NCI-H1417 treated with DMSO at 0.1 percent for 48 hours (cell line): ENCODE results near the gene DNAJC15.
"Not testable (repeated sequence)": the region's sequence is repeated elsewhere in the genome, so short reads cannot be mapped to it uniquely, and the experiment has no call there.

Experiments
- DNase-seq: peaks from one replicate; lab custom pipeline; 2025; lab: John Stamatoyannopoulos, UW

DNAJC15 gene

DNA sequence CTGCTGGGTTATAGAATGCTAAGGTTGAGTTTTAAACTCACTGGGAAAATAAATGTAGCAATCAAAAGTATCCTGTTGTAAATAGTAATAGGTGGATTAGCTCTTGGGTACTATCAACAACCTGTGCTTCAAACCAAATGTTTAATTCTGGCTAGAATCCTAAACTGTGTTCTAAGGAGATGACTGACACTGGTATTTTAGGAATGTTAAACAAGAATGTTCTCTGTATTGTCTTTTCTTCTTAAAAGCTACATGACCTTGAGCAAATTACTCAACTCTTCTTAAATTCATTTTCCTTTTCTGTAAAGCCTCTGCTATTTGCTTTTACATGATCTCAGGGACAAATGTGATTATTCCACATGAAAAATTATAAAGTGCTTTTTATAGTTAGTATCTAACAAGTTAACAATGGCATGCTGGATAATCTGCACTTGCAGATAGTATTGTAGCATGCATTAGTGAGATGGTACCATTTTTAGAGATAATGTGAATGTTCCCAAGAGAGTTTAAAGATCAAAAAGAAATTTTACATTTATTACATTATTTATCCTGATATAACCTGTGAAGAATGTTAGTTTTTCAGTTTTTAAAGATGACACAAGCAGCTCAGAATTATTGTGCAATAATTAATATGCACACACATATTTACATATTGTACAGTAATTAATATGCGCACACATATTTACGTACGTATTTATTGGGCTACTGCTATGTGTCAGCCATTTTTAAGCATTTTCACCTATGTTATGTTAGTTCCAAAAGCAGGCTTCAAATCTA is 17.7 kb upstream of the DNAJC15 start:
- no peak for DNase-seq

- no peak for DNase-seq
Measured at GRCh38 chr13:43006893-43007631, 16.3 kb upstream of the DNAJC15 start.

GRCh38 chr13:43008596-43008995 is 14.8 kb upstream of the DNAJC15 start:
- no peak for DNase-seq

GRCh38 chr13:43009506-43009905 is 13.9 kb upstream of the DNAJC15 start:
- DNase-seq: no peak

GRCh38 chr13:43014162-43014561 is 9.2 kb upstream of the DNAJC15 start:
- no peak for DNase-seq

DNA sequence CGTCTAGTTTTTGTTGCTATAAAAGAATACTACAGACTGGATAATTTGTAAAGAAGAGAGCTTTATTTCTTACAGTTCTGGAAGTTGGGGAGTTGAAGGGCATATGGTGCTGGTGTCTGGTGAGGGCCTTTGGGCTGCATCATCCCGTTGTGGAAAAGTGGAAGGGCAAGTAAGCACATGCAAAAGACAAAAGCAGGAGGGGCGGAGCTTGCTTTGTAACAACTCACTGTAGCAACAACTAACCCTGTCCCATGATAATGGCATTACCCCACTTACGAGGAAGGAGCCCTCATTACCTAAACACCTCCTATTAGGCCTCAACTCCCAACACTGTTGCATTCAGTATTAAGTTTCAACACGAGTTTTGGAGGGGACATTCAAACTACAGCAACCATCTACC is 7.2 kb upstream of the DNAJC15 start:
- no peak for DNase-seq

DNA sequence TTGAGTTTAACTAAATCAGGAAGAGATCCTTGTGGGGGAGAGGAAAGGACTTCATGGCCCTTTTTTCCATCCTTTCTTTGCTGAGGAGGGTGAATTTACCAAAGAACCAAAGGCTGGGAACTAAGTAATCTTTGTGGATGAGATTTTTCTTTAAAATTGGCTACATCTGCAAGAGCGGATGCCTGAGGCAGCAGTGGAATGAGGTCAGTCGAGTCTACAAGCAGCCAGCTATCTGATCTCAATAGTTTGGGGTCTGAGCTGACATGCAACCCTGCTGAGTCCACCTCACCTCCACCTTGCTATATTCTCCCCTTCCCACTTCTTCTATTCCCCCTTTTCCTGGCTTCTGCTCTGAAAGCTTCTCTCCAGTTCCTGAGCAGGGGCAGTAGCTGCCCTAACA is 3.6 kb upstream of the DNAJC15 start:
- no peak for DNase-seq

DNA sequence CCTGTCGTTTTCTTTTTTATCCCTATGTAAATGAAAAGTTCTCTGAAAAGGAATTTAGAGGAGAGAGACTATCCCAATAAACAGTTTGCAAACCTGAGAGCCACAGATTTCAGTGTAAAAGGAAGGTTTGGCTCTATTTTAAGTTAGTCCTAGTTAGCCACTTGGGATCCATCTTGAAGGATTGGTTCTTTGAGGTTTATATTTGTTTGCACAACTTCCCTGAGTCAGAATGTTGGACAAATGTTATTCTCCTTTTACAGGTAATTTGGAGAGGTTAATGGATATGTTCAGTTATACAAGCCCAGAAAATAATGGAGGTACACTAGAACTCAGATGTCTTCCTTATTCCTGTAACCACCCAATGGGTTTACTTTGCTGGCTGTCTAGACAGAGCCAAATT is 2.6 kb upstream of the DNAJC15 start:
- DNase-seq: no peak

GRCh38 chr13:43021926-43022670 is 1.3 kb upstream of the DNAJC15 start:
- no peak for DNase-seq

- no peak for DNase-seq
Measured at GRCh38 chr13:43022934-43023288, 475 bp upstream of the DNAJC15 start.

DNA sequence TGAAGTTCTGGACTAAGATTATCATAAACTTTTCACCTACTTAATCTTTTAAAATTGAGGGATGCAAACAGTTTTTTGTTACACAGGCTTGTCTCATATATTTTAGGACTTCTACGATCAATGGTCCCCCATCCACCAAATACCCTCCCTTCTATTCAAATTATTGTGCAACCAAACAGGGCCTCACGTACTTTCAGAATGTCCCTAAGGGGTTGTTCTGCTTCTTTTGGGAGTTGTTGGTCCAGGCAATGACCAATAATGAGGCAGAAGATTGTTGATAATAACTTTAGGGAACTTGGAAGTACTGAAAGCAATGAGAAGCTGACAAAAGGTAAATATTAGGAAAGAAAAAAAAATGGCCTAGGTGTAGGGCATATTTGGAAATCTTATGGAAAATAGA is 2.9 kb downstream of the DNAJC15 start:
- DNase-seq: no peak

DNA sequence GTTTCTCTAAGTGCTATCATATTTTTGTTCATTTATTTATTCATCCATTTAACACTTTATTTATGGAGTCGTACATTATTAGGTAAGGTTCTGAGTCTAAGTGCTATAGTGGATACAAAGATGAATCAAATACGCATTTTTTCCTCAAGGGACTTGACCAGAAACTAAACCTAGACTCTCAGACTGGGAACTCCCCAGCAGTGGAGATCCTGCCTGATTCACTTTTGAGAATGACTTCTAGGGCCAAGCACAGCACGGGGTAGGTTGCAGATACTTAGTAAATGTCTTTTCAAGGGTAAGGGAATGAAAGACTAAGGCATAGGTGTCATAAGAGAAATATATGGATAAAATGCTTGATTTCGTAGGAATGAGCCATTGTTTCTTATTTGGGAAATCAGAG is 7.2 kb downstream of the DNAJC15 start:
- DNase-seq: no peak

DNA sequence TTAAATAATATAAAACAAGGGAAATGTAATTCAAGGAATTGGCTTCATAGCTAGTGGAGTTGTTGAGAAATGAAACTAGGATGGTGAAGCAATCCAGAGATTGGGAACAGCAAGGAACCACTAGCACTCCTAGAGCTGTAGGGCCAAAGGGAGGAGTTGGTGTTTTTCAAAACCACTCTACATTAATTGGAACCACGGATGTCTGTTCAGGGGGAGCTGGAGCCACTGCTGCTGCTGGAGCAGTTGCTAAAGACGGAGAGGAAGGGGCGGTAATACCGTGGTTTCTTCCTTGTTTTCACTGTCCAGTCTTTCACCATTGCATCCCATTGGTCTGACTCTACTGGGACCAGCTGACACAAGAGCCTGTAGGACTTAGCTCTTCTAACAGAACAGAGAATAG is 8.5 kb downstream of the DNAJC15 start:
- DNase-seq: no peak

GRCh38 chr13:43033038-43033437 is 9.7 kb downstream of the DNAJC15 start:
- no peak for DNase-seq

DNA sequence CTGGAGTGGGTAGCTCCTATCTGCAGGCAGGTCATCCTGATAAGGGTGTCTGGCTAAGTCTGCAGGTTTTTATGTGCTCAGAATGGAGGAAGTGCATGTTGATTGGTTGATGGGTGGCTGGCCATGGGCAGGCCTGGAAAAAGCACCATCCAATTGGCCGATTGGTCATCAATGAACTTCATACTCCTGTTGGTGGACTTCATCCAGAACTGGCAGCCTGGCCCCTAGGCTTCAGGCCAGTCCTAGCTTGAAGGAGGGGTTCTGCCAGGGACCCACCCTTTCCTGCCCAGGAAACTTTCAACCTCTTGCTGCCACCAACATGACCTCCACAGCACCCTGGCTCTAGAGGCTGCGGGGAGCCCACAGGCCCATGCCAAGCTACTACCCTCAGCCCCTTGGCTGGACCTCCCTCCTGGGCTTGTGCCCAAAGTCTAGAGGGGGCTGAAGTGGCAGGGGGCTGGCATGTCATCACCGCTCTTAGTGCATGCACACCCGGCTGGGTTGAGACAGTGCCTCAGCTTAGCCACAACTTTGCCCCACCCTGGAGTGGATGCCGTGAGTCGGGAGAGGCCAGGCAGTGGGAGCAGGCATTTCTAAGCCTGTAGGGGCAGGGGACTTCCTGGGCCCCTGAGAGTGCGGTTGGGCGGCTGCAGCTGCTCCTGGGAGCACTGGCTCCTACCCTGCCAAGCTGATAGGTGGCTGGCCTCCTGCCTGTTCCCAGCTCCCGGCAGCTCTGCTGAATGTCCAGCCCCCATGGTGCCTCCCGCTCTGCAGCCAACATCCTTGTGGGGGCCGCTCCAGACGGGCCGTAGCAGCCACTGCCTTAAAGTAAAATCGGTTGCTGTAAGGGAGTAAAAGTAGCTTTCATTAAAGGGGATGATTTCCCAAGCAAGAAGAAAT is 13.2 kb downstream of the DNAJC15 start:
- no peak for DNase-seq

DNA sequence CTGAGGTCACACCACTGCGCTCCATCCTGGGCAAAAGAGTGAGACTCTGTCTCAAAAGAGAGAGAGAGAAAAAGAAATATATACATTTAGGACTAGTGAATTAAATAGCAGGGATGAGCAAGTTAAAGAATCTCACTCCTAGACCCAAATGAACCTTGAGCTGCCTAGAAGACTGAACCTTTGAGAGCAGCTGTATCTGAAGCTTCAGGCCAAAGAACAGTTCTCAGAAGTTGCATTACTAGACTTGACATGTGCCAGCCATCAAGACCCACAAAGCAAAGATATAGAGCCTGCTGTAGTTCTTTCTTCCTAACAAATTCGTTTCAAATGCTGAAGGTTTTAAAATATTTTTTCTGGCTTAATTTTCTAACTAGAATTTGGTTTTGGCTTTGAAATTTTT is 16.6 kb downstream of the DNAJC15 start:
- DNase-seq: no peak

DNA sequence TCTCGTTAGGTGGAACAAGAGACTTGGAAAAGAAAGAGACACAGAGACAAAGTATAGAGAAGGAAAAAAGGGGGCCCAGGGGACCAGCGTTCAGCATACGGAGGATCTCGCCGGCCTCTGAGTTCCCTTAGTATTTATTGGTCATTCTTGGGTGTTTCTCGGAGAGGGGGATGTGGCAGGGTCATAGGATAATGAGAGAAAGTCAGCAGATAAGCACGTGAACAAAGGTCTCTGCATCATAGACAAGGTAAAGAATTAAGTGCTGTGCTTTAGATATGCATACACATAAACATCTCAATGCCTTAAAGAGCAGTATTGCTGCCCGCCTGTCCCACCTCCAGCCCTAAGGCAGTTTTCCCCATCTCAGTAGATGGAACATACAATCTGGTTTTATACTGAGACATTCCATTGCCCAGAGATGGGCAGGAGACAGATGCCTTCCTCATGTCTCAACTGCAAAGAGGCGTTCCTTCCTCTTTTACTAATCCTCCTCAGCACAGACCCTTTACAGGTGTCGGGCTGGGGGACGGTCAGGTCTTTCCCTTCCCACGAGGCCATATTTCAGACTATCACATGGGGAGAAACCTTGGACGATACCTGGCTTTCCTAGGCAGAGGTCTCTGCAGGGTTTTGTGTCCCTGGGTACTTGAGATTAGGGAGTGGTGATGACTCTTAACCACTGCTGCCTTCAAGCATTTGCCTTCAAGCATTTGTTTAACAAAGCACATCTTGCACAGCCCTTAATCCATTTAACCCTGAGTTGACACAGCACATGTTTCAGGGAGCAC is 17.4 kb downstream of the DNAJC15 start:
- DNase-seq: not testable (repeated sequence)

DNA sequence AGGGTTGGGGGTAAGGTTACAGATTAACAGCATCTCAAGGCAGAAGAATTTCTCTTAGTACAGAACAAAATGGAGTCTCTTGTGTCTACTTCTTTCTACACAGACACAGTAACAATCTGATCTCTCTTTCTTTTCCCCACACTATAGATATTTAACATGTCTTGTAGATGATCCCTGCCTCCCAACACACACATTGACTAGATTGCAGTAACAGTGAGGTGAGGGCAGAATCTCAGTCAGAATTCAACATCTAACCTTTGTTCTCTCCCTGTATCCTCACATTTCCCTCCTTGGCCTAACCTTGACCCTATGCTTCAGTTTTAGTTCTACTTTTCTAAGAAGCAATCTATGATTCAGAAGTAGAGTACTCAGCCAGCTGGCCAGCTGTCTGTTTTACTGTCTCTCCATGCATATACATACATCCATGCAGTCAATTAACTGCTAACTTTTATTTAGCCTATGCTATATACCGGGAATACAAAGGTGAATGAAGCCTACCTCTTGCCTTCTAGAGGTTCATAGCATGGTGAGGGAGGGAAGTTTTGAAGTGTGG is 18.1 kb downstream of the DNAJC15 start:
- no peak for DNase-seq

DNA sequence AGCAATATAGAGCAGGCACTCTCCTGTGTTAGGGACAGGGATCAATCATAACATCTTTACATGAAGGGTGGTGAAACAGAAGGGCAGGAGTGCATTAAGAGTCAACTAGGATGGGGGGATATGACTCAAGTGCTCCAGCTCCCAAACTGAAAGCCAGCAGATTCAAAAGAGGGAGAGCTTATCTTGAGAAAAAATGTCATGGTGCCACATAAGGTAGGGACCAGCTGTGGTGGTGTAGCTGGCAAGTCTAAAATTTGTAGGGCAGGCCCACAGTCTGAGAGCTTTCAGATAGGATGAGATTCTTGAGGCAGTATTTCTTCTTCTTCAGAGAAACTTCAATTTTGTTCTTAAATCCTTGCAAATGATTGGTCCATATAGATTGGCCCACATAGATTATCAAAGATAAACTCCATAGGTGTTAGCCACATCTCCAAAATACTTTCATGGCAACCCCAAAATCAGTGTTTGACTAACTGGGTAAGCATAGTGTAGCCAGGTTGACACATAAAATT is 19.1 kb downstream of the DNAJC15 start:
- DNase-seq: no peak

DNA sequence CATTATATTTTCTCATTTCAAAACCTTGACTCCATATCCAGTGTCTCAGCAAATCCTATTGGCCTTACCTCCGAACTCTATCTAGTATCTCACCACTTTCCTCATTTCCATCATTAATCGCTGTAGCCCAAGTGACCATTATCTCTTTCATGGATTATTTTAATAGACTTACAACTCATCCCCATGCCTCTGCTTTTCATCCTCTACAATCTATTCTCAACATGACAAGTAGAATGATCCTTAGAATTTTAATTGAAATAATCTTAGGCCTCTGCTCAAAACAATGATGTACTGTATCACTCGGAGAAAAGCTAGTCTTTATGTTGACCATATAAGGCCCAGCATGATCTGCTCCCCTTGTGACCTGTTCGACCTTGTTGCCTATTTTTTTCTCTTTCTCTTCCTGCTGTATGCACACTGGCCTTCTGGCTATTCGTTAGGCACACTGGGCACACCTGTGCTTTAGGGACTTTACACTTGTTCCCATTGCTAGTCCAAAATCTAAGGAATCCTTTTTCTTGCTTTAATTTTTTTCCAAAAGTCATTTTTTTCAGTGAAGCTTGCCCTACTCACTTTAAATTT is 21.4 kb downstream of the DNAJC15 start:
- no peak for DNase-seq
